Natural killer cell (primary cell): Measurements from ENCODE around the gene ACTL6B. TPM values are rescaled to one million over a fixed set of nuclear protein-coding genes. Genes with fewer than 3 reads are reported as not detected.

Experiments used
- ATAC-seq, 3 donors: fragments of 150-1000 bp in 2 of 3; fragments of 200-7000 bp in 1 of 3; cut with Tn5 transposase; 1 replicate in 1 of 3; 2 replicates in 2 of 3; pipeline ENCODE4 v1.10.0; 2021; ENCODE audit warnings: mild to moderate bottlenecking in 2 of 3, moderate library complexity in 2 of 3
- DNase-seq, 2 donors: peaks; one replicate each; pipeline versions ENCODE4 v3.0.0 to v3.0.0-alpha.2; 2013 to 2021; ENCODE audit warnings: mixed read lengths in 1 of 2
- H3K27ac ChIP-seq: one replicate; pipeline ENCODE4 v1.5.1; 2013; ENCODE audit warnings: mild to moderate bottlenecking, low read length
- H3K27me3 ChIP-seq: one replicate; pipeline ENCODE4 v1.6.1; 2013; ENCODE audit warnings: low read length; ENCODE audit not compliant: control insufficient read depth, insufficient read depth
- H3K36me3 ChIP-seq: one replicate; pipeline ENCODE4 v1.6.1; 2013; ENCODE audit warnings: low read length; ENCODE audit not compliant: control insufficient read depth, insufficient read depth
- H3K4me1 ChIP-seq: one replicate; pipeline ENCODE4 v1.6.1; 2013; ENCODE audit warnings: low read length; ENCODE audit not compliant: control insufficient read depth, insufficient read depth
- H3K4me3 ChIP-seq: one replicate; pipeline ENCODE4 v1.5.1; 2013; ENCODE audit warnings: low read length
- H3K9me3 ChIP-seq: one replicate; pipeline ENCODE4 v1.6.1; 2013; ENCODE audit warnings: low read length; ENCODE audit not compliant: control insufficient read depth, insufficient read depth
- H3K27ac Mint-ChIP-seq, 2 donors: one replicate each; pipeline ENCODE4 v1.8.0; 2022; ENCODE audit warnings: mild to moderate bottlenecking in 2 of 2, mixed read lengths in 2 of 2, moderate library complexity in 1 of 2
- H3K27me3 Mint-ChIP-seq, 2 donors: one replicate each; pipeline ENCODE4 v1.8.0; 2022; ENCODE audit warnings: low read depth in 2 of 2, mixed read lengths in 2 of 2
- H3K36me3 Mint-ChIP-seq: one replicate; pipeline ENCODE4 v1.8.0; 2022; ENCODE audit warnings: mixed read lengths
- H3K4me1 Mint-ChIP-seq, 2 donors: one replicate each; pipeline ENCODE4 v1.8.0; 2022; ENCODE audit warnings: mixed read lengths in 2 of 2
- H3K4me3 Mint-ChIP-seq: one replicate; pipeline ENCODE4 v1.8.0; 2022; ENCODE audit warnings: mild to moderate bottlenecking, moderate library complexity, mixed read lengths
- H3K9me3 Mint-ChIP-seq, 2 donors: one replicate each; pipeline ENCODE4 v1.8.0; 2022; ENCODE audit warnings: mixed read lengths in 2 of 2
- CTCF ChIP-seq: fragments of 200-600 bp; IDR thresholded peaks from one replicate; pipeline ENCODE4 v1.8.0; 2022; ENCODE audit warnings: antibody characterized with exemption
- WGBS: methylation state at CpG from one replicate; pipeline ENCODE4 v1.1.7; 2013; ENCODE audit warnings: missing lambda C conversion rate; ENCODE audit not compliant: insufficient coverage; 5-methylcytosine and 5-hydroxymethylcytosine counted together
- intact Hi-C: fragments of 100-400 bp; cut with micrococcal nuclease; formaldehyde crosslinking; loops from one replicate; pipeline ENCODE4 v1.14.2; 2022
- total RNA-seq, 4 donors: library from RNA; stranded (reverse); fragments of 120-200 nt in 1 of 4; gene quantifications; one replicate each; pipeline versions ENCODE4 v1.2.3 to v1.2.4, GENCODE V29; 2013 to 2022

The ACTL6B gene
- total RNA-seq, 3 donors from 2014 or later (not counting 1 experiment from before 2014, with no cell fraction given): not detected

- no peak overlapping the region for H3K27ac ChIP-seq
- ATAC-seq: no peak
- H3K27me3 ChIP-seq: no peaks in the 10 kb centered on the region
- Mint-ChIP-seq H3K4me3 (peak overlapping the region; percentile 99), H3K27ac (peak overlapping the region in 1 of 2 donors; percentile 99), H3K36me3 (no peaks in the 10 kb centered on the region), H3K9me3 (no peaks in the 10 kb centered on the region), H3K27me3 (no peaks in the 10 kb centered on the region), H3K4me1 (peaks cover 25 to 37% of the 10 kb centered on the region in 2 donors)
- TF ChIP-seq CTCF: no peak
- H3K4me3 ChIP-seq: no peak overlapping the region
- intact Hi-C loops: no loop called here
- no peak for DNase-seq
- H3K4me1 ChIP-seq: peaks cover 34% of the 10 kb centered on the region
- H3K36me3 ChIP-seq: peaks cover 3% of the 10 kb centered on the region
- H3K9me3 ChIP-seq: no peaks in the 10 kb centered on the region
- WGBS: 90% methylated on average over 5 of the region's 5 CpGs
Observed at GRCh38 chr7:100609958-100610357, 46.3 kb downstream of the ACTL6B start.

- Histone ChIP-seq H3K27ac (no peak overlapping the region), H3K4me3 (no peak overlapping the region), H3K27me3 (no peaks in the 10 kb centered on the region), H3K36me3 (no peaks in the 10 kb centered on the region), H3K4me1 (peaks cover 34% of the 10 kb centered on the region), H3K9me3 (no peaks in the 10 kb centered on the region)
- 88% methylated on average over 6 of the region's 8 CpGs for WGBS
- Mint-ChIP-seq H3K9me3 (no peaks in the 10 kb centered on the region), H3K36me3 (no peaks in the 10 kb centered on the region), H3K27me3 (no peaks in the 10 kb centered on the region), H3K27ac (peak overlapping the region in 1 of 2 donors; percentile 44), H3K4me3 (no peak overlapping the region), H3K4me1 (peaks cover 22 to 30% of the 10 kb centered on the region in 2 donors)
- ATAC-seq (no peak), DNase-seq (no peak)
- intact Hi-C loops: no loop called here
- TF ChIP-seq CTCF: no peak
Observed at GRCh38 chr7:100607111-100607510, 49.1 kb downstream of the ACTL6B start.

GRCh38 chr7:100606313-100606712 is 49.9 kb downstream of the ACTL6B start:
- Mint-ChIP-seq H3K4me3 (no peak overlapping the region), H3K27ac (no peak overlapping the region), H3K36me3 (no peaks in the 10 kb centered on the region), H3K9me3 (no peaks in the 10 kb centered on the region), H3K27me3 (no peaks in the 10 kb centered on the region), H3K4me1 (peaks cover 16 to 23% of the 10 kb centered on the region in 2 donors)
- Histone ChIP-seq H3K4me1 (peaks cover 30% of the 10 kb centered on the region), H3K9me3 (no peaks in the 10 kb centered on the region), H3K4me3 (no peak overlapping the region), H3K27ac (no peak overlapping the region), H3K27me3 (no peaks in the 10 kb centered on the region), H3K36me3 (no peaks in the 10 kb centered on the region)
- intact Hi-C loops: no loop called here
- DNase-seq (no peak), ATAC-seq (no peak)
- TF ChIP-seq CTCF: no peak
- WGBS: 95% methylated on average over 12 of the region's 12 CpGs
